ENCODE measurements around the gene VIT. TPM values are rescaled to one million over a fixed set of nuclear protein-coding genes. Genes with fewer than 3 reads are reported as not detected.
"Not testable (repeated sequence)": the region's sequence is repeated elsewhere in the genome, so short reads cannot be mapped to it uniquely, and the experiment has no call there.

VIT gene
- total RNA-seq, 2 donors from 2014 or later = not detected

DNA sequence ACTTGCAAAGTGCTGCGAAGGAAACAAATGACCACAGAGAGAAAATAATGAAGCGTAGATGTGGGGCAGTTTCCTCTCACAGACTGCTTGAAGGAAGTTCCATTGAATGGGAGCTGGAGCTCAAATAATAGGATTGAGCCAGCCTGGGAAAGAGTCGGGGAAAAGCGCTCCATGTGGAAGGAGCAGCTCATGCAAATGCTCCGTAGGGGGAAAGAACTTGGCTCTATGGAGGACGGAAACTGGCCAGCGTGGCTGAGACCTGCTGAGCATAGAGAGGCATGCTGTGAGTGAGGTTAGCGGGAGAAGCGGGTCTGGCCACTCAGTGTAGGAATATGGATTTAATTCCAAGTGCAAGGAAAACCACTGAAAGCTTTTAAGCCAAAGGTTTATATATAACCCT, 28.6 kb upstream of the VIT start:
- no peaks in the 10 kb centered on the region for H3K27me3 Mint-ChIP-seq (ENCODE audit: low read depth)

DNA sequence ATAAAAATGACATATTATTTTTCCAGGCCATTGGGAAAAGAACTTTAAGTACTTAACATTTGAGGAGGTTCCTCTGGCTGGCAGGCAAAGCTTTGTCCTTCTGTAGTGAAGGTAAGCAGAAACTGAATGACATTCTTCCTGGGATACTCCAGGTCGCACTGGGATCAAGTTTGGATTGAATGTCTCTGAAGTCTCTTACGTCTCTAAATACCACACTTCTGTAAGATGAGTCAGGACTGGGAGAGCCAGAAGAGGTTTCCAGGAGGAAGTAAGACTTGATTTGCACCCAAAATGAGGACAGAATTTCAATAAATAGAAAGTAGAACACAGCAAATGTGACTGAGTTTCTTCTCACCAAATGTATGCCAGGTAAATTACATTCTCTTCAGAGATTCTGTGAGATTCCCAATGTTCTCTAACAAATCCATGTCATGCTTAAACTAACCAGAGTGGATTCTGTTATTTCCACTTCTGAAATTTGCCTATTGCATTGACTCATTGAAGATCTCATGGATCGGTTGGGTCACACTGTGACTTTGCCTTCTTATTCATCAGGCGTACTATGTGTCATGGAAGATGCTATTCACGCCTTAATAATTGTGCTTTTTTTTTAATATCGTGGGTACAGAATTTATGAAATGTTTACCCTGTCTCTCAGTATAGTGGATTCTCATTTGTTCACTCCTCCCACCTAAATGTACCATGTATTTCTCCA, 25.5 kb upstream of the VIT start:
- ATAC-seq (replicated peaks in 1 of 2) (no peak), DNase-seq (no peak)
- Mint-ChIP-seq H3K9me3 (no peaks in the 10 kb centered on the region), H3K36me3 (ENCODE audit: insufficient read depth in 2 of 2) (no peaks in the 10 kb centered on the region), H3K27me3 (ENCODE audit: low read depth) (peaks cover 9% of the 10 kb centered on the region), H3K4me1 (ENCODE audit: low read depth) (no peaks in the 10 kb centered on the region), H3K27ac (no peak overlapping the region), H3K4me3 (no peak overlapping the region)

More for the DNA sequence above, 28.6 kb upstream of the VIT start:
- Mint-ChIP-seq H3K27ac (no peak overlapping the region), H3K36me3 (ENCODE audit: insufficient read depth in 2 of 2) (no peaks in the 10 kb centered on the region), H3K9me3 (no peaks in the 10 kb centered on the region), H3K4me3 (no peak overlapping the region), H3K4me1 (ENCODE audit: low read depth) (no peaks in the 10 kb centered on the region)
- no peak for ATAC-seq (replicated peaks in 1 of 2)
- no peak for DNase-seq

GRCh38 chr2:36671731-36672130, 24.8 kb upstream of the VIT start:
- DNase-seq (no peak), ATAC-seq (replicated peaks in 1 of 2) (no peak)
- Mint-ChIP-seq H3K27ac (no peak overlapping the region), H3K27me3 (ENCODE audit: low read depth) (peaks cover 16% of the 10 kb centered on the region), H3K4me1 (ENCODE audit: low read depth) (peaks cover 2% of the 10 kb centered on the region), H3K9me3 (no peaks in the 10 kb centered on the region), H3K36me3 (ENCODE audit: insufficient read depth in 2 of 2) (no peaks in the 10 kb centered on the region), H3K4me3 (no peak overlapping the region)

- Mint-ChIP-seq H3K4me1 (ENCODE audit: low read depth) (peaks cover 6% of the 10 kb centered on the region), H3K4me3 (no peak overlapping the region), H3K36me3 (ENCODE audit: insufficient read depth in 2 of 2) (no peaks in the 10 kb centered on the region), H3K9me3 (no peaks in the 10 kb centered on the region), H3K27ac (no peak overlapping the region), H3K27me3 (ENCODE audit: low read depth) (peaks cover 20% of the 10 kb centered on the region)
- ATAC-seq (replicated peaks in 1 of 2) (no peak), DNase-seq (no peak)
These were observed 24.3 kb upstream of the VIT start for GRCh38 chr2:36672199-36672598.

GRCh38 chr2:36675579-36676282, 20.8 kb upstream of the VIT start:
- DNase-seq (no peak), ATAC-seq (replicated peaks in 1 of 2) (no peak)
- H3K27ac Mint-ChIP-seq = no peak overlapping the region
- peaks cover 5 to 6% of the 10 kb centered on the region in 2 donors for H3K36me3 Mint-ChIP-seq (ENCODE audit: insufficient read depth in 2 of 2)
- H3K27me3 Mint-ChIP-seq (ENCODE audit: low read depth) = peaks cover 21% of the 10 kb centered on the region
- H3K4me3 Mint-ChIP-seq = no peak overlapping the region
- H3K4me1 Mint-ChIP-seq (ENCODE audit: low read depth) = peaks cover 16% of the 10 kb centered on the region
- H3K9me3 Mint-ChIP-seq = peaks cover 3 to 5% of the 10 kb centered on the region in 2 donors

- Mint-ChIP-seq H3K9me3 (peaks cover 3 to 7% of the 10 kb centered on the region in 2 donors), H3K4me3 (no peak overlapping the region)
These were observed 20.1 kb upstream of the VIT start for GRCh38 chr2:36676364-36676763.

DNA sequence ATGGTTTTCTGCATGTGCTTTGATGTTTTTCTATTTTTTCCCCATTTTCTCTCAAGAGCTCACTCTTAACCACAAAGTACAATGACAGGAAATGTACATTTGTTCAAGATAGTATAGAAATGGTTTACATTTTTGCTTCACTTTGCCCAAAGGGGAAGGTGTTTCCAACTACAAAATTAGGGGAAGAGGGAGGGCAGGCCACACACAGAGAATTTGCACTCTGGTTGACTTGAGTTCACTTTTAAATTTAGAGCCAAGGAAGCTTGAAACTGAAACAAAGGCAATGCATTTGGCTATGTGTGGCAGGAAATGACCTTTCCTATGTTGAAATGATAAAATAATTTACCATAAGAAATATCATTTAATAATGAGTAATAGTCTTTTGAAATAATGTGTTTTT, 19.1 kb upstream of the VIT start:
- H3K36me3 Mint-ChIP-seq (ENCODE audit: insufficient read depth in 2 of 2) = peaks cover 5 to 6% of the 10 kb centered on the region in 2 donors
- DNase-seq (no peak), ATAC-seq (replicated peaks in 1 of 2) (no peak)
- peaks cover 3 to 7% of the 10 kb centered on the region in 2 donors for H3K9me3 Mint-ChIP-seq
- H3K27me3 Mint-ChIP-seq (ENCODE audit: low read depth) = peaks cover 28% of the 10 kb centered on the region
- no peak overlapping the region for H3K4me3 Mint-ChIP-seq
- peaks cover 16% of the 10 kb centered on the region for H3K4me1 Mint-ChIP-seq (ENCODE audit: low read depth)
- H3K27ac Mint-ChIP-seq = no peak overlapping the region

More at GRCh38 chr2:36676364-36676763, 20.1 kb upstream of the VIT start:
- DNase-seq (no peak), ATAC-seq (replicated peaks in 1 of 2) (no peak)
- H3K4me1 Mint-ChIP-seq (ENCODE audit: low read depth) = peaks cover 16% of the 10 kb centered on the region
- no peak overlapping the region for H3K27ac Mint-ChIP-seq
- peaks cover 5 to 6% of the 10 kb centered on the region in 2 donors for H3K36me3 Mint-ChIP-seq (ENCODE audit: insufficient read depth in 2 of 2)
- peaks cover 21% of the 10 kb centered on the region for H3K27me3 Mint-ChIP-seq (ENCODE audit: low read depth)

- peaks cover 5 to 6% of the 10 kb centered on the region in 2 donors for H3K36me3 Mint-ChIP-seq (ENCODE audit: insufficient read depth in 2 of 2)
- no peak overlapping the region for H3K27ac Mint-ChIP-seq
- no peak overlapping the region for H3K4me3 Mint-ChIP-seq
- no peak for DNase-seq
- H3K27me3 Mint-ChIP-seq (ENCODE audit: low read depth) = peaks cover 35% of the 10 kb centered on the region
- peaks cover 16% of the 10 kb centered on the region for H3K4me1 Mint-ChIP-seq (ENCODE audit: low read depth)
- H3K9me3 Mint-ChIP-seq = peaks cover 3 to 7% of the 10 kb centered on the region in 2 donors
- ATAC-seq (replicated peaks in 1 of 2) = no peak
These were observed 18.4 kb upstream of the VIT start for GRCh38 chr2:36677996-36678605.

GRCh38 chr2:36678856-36679255, 17.7 kb upstream of the VIT start:
- Mint-ChIP-seq H3K27ac (no peak overlapping the region), H3K27me3 (ENCODE audit: low read depth) (peaks cover 35% of the 10 kb centered on the region), H3K4me1 (ENCODE audit: low read depth) (peaks cover 16% of the 10 kb centered on the region), H3K4me3 (no peak overlapping the region), H3K9me3 (peaks cover 3 to 7% of the 10 kb centered on the region in 2 donors), H3K36me3 (ENCODE audit: insufficient read depth in 2 of 2) (peaks cover 5 to 6% of the 10 kb centered on the region in 2 donors)
- no peak for ATAC-seq (replicated peaks in 1 of 2)
- DNase-seq = no peak

DNA sequence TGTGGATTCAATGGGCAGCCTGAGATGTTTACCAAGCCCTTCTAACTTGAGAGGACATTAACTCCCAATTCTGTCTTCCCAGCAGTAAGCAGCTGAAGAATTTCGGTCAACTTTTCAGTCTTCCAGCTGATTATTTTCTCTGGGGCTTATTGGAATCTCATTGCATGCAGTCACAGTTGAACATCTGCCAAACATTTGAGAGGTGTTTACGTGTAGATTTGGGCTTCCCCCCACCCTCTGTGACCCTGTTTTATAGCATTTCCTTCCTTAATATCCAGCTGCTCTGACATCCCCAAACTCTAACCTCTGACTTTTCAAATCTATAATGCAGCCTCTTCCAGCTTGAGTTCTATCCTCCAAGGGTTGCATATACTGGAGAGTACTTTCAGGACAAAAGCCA, 16.5 kb upstream of the VIT start:
- no peak overlapping the region for H3K4me3 Mint-ChIP-seq
- H3K27me3 Mint-ChIP-seq (ENCODE audit: low read depth) = peaks cover 35% of the 10 kb centered on the region
- H3K36me3 Mint-ChIP-seq (ENCODE audit: insufficient read depth in 2 of 2) = peaks cover 5 to 6% of the 10 kb centered on the region in 2 donors

GRCh38 chr2:36682562-36682961, 13.9 kb upstream of the VIT start:
- peaks cover 6% of the 10 kb centered on the region for H3K4me1 Mint-ChIP-seq (ENCODE audit: low read depth)
- DNase-seq = no peak
- no peak for ATAC-seq (replicated peaks in 1 of 2)
- H3K27ac Mint-ChIP-seq = no peak overlapping the region
- H3K9me3 Mint-ChIP-seq = peaks cover 3 to 7% of the 10 kb centered on the region in 2 donors
- H3K36me3 Mint-ChIP-seq (ENCODE audit: insufficient read depth in 2 of 2) = peaks cover 5 to 6% of the 10 kb centered on the region in 2 donors
- no peak overlapping the region for H3K4me3 Mint-ChIP-seq
- H3K27me3 Mint-ChIP-seq (ENCODE audit: low read depth) = peaks cover 14% of the 10 kb centered on the region

More for the DNA sequence above, 16.5 kb upstream of the VIT start:
- no peak for ATAC-seq (replicated peaks in 1 of 2)
- H3K27ac Mint-ChIP-seq = no peak overlapping the region
- peaks cover 3 to 7% of the 10 kb centered on the region in 2 donors for H3K9me3 Mint-ChIP-seq
- H3K4me1 Mint-ChIP-seq (ENCODE audit: low read depth) = peaks cover 16% of the 10 kb centered on the region
- no peak for DNase-seq

GRCh38 chr2:36683002-36683401, 13.5 kb upstream of the VIT start:
- peaks cover 2% of the 10 kb centered on the region for H3K4me1 Mint-ChIP-seq (ENCODE audit: low read depth)
- no peak overlapping the region for H3K4me3 Mint-ChIP-seq
- ATAC-seq (replicated peaks in 1 of 2) (no peak), DNase-seq (no peak)
- no peak overlapping the region for H3K27ac Mint-ChIP-seq
- H3K27me3 Mint-ChIP-seq (ENCODE audit: low read depth) = peaks cover 14% of the 10 kb centered on the region
- peaks cover 3 to 7% of the 10 kb centered on the region in 2 donors for H3K9me3 Mint-ChIP-seq
- H3K36me3 Mint-ChIP-seq (ENCODE audit: insufficient read depth in 2 of 2) = peaks cover 3% of the 10 kb centered on the region in 2 donors

DNA sequence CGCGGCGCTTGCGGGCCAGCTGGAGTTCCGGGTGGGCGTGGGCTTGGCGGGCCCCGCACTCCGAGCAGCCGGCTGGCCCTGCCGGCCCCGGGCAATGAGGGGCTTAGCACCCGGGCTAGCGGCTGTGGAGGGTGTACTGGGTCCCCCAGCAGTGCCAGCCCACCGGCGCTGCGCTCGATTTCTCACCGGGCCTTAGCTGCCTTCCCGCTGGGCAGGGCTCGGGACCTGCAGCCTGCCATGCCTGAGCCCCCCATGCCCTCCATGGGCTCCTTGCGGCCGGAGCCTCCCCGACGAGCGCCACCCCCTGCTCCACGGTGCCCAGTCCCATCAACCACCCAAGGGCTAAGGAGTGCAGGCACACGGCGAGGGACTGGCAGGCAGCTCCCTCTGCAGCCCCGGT, 8.2 kb upstream of the VIT start:
- H3K4me1 Mint-ChIP-seq (ENCODE audit: low read depth); H3K9me3 Mint-ChIP-seq; H3K36me3 Mint-ChIP-seq (ENCODE audit: insufficient read depth in 2 of 2); DNase-seq; ATAC-seq (replicated peaks in 1 of 2); H3K4me3 Mint-ChIP-seq; H3K27ac Mint-ChIP-seq; H3K27me3 Mint-ChIP-seq (ENCODE audit: low read depth): not testable (repeated sequence)

Measured in activated T-cell treated with anti-CD3 and anti-CD28 coated beads, Interleukin-2, amount 50 U/mL, for 72 hours (primary cell).